NCI-H82 treated with DMSO at 0.1 percent for 48 hours (cell line): ENCODE results near the gene IRF6.

Source experiments
- DNase-seq: peaks from one replicate; lab custom pipeline; 2025; ENCODE audit not compliant: unreplicated experiment; lab: John Stamatoyannopoulos, UW

IRF6 gene

DNA sequence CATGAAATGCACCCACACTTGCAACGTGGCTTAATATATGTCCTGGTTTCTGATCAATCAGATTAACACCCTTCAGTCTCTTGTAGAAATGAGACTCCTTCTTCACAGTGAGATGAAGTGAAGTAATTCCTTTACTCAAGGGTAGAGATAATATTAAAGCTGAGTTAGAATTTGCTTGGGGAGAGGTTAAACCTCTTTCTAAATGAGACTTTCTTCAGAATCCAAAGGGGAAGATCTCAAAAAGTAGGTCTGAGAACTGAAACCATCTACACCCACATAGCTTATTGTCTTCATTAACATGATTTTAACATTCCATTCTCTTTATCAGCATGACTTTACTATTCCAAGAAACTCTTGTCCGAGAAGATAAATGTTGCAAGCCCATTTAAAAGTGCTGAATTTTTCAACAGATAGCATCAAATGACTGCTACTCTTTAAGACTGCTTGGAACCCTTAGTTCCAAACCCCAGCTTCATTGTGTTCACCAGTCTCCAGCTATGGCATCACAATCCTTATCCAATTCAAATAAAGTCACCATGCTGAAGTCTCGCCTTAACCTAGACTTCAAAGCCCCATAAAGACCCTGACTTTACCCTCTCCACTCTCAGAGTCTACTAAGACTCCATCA is 69.3 kb downstream of the IRF6 start:
- no peak for DNase-seq
